Measurements from ENCODE around the gene ZC3HAV1L. TPM values are rescaled to one million over a fixed set of nuclear protein-coding genes. Genes with fewer than 3 reads are reported as not detected.

Gene ZC3HAV1L
- total and polyA plus RNA-seq, 2 of the 8 experiments (the other 6 are each of a cell fraction or from before 2014, with no cell fraction given) = 5.2 to 7.0 TPM

- no peak overlapping the region for H2BK20ac ChIP-seq (ENCODE audit: low read length)
- no peak overlapping the region for H3K27ac ChIP-seq (ENCODE audit: low read depth, low read length)
- H2BK120ac ChIP-seq (replicated peaks; ENCODE audit: low read depth, low read length) = no peak overlapping the region
- no peak overlapping the region for H2BK5ac ChIP-seq (ENCODE audit: low read depth, low read length)
- FAIRE-seq (no peak), DNase-seq (ENCODE audit: low read depth in 1 of 2, low spot score in 2 of 2) (no peak)
- H4K5ac ChIP-seq (ENCODE audit: insufficient read length, low read depth, low read length) = no peak overlapping the region
- POLR2A ChIA-PET (ENCODE audit: partially characterized antibody) = interaction anchor here (1.1 to 1.5 kb wide), 2 partner anchors 12 to 75 kb away, joined by 3 to 4 read pairs; no protein-coding TSS in a partner anchor
- H2BK15ac ChIP-seq (ENCODE audit: low read length) = peak overlapping the region; percentile 24; the same call in 1 of the 2 replicates
- peaks cover 0 to 19% (median 8%) of the 10 kb centered on the region in 4 experiments; a peak in 4 of 7 replicates for H3K27me3 ChIP-seq (replicated peaks in 1 of 4; ENCODE audit: control insufficient read depth in 3 of 4, extremely low read depth in 1 of 4, insufficient read depth in 3 of 4, low read length in 3 of 4)
- H2AFZ ChIP-seq (ENCODE audit: low read length) = no peak overlapping the region
- H4K8ac ChIP-seq (ENCODE audit: extremely low read depth, insufficient read depth, low read length) = no peak overlapping the region
- H4K91ac ChIP-seq (replicated peaks; ENCODE audit: insufficient read length, low read length) = no peak overlapping the region
- H3K23me2 ChIP-seq (ENCODE audit: low read depth, low read length) = peaks cover 16% of the 10 kb centered on the region
- no peak overlapping the region for H3K4ac ChIP-seq (replicated peaks; ENCODE audit: insufficient read length, low read depth, low read length)
- no peak overlapping the region for H3K14ac ChIP-seq (ENCODE audit: insufficient read length)
- CTCF ChIA-PET (ENCODE audit: partially characterized antibody) = interaction anchor here (0.7 to 3.0 kb wide), 6 partner anchors 8 to 82 kb away, joined by 3 to 6 read pairs (median 3); no protein-coding TSS in a partner anchor
- H2BK12ac ChIP-seq (ENCODE audit: low read depth, low read length) = no peak overlapping the region
- H2AK5ac ChIP-seq (ENCODE audit: low read depth, low read length) = no peak overlapping the region
- no peaks in the 10 kb centered on the region for H3K9me3 ChIP-seq (ENCODE audit: insufficient read depth in 2 of 2, low read depth in 1 of 2, low read length in 1 of 2)
- H3K79me1 ChIP-seq (ENCODE audit: low read depth, low read length) = peaks cover 3% of the 10 kb centered on the region; the same call in 1 of the 2 replicates
- peaks cover 2 to 6% of the 10 kb centered on the region in 2 experiments for H4K20me1 ChIP-seq (replicated peaks in 1 of 2; ENCODE audit: control insufficient read depth in 1 of 2, insufficient read depth in 2 of 2, low read length in 2 of 2)
- no peak overlapping the region; a peak in 1 of 7 replicates for H3K9ac ChIP-seq (replicated peaks in 1 of 4; ENCODE audit: extremely low read depth in 1 of 4, low read depth in 3 of 4, low read length in 3 of 4)
- H3K36me3 ChIP-seq (ENCODE audit: control insufficient read depth in 2 of 4, insufficient read depth in 4 of 4, low read length in 3 of 4) = no peaks in the 10 kb centered on the region
- peaks cover 0 to 48% of the 10 kb centered on the region in 2 experiments; a peak in 2 of 4 replicates for H3K79me2 ChIP-seq (ENCODE audit: control insufficient read depth in 1 of 2, insufficient read depth in 2 of 2, low read length in 2 of 2)
- no peak overlapping the region for H3K23ac ChIP-seq (ENCODE audit: insufficient read length)
- no peak overlapping the region for H3K18ac ChIP-seq (ENCODE audit: extremely low read depth, low read length)
- H3K56ac ChIP-seq (replicated peaks; ENCODE audit: insufficient read length, low read depth, low read length) = no peak overlapping the region
- no peak overlapping the region for H3K4me3 ChIP-seq (ENCODE audit: extremely low read depth in 1 of 4, insufficient read depth in 2 of 4, low read depth in 3 of 4, low read length in 4 of 4)
- 89% methylated on average over 6 of the region's 6 CpGs; no CpG with 5 or more reads in 1 of the 2 experiments for WGBS, 2 experiments (ENCODE audit: extremely low coverage in 1 of 2, insufficient coverage in 1 of 2, insufficient read length in 1 of 2, insufficient replicate concordance in 2 of 2, low coverage in 1 of 2, low lambda C conversion rate in 2 of 2, missing lambda C conversion rate in 1 of 2)
- H3K4me2 ChIP-seq (ENCODE audit: insufficient read depth in 1 of 2, low read depth in 2 of 2, low read length in 2 of 2) = peak overlapping the region; percentile 30 to 79; a peak in 1 of 4 replicates
- peaks cover 10 to 28% (median 22%) of the 10 kb centered on the region in 4 experiments for H3K4me1 ChIP-seq (replicated peaks in 1 of 4; ENCODE audit: control insufficient read depth in 3 of 4, insufficient read depth in 4 of 4, low read length in 3 of 4)
- TF ChIP-seq RNF2 (IDR thresholded peaks at IDR 0.05; ENCODE audit: borderline replicate concordance, low read depth, low read length, missing control alignments, poor library complexity, severe bottlenecking) (no peak), MAFK (IDR thresholded peaks at IDR 0.05; ENCODE audit: low read depth, low read length) (no peak), TAF1 (IDR thresholded peaks at IDR 0.05; ENCODE audit: low read depth, low read length) (no peak), MAX (IDR thresholded peaks at IDR 0.05) (no peak), POLR2AphosphoS5 (IDR thresholded peaks at IDR 0.05; ENCODE audit: low read depth, low read length) (no peak), BCL11A (IDR thresholded peaks at IDR 0.05; ENCODE audit: low read depth in 2 of 2, low read length in 2 of 2) (no peak), RBBP5 (IDR thresholded peaks at IDR 0.05; ENCODE audit: borderline replicate concordance, low read depth, low read length) (no peak), POU5F1 (IDR thresholded peaks at IDR 0.05; ENCODE audit: low read depth, low read length) (no peak), BACH1 (IDR thresholded peaks at IDR 0.05; ENCODE audit: low read length) (no peak), NANOG (IDR thresholded peaks at IDR 0.05; ENCODE audit: insufficient read depth, low read depth, low read length, poor library complexity, severe bottlenecking) (no peak), RFX5 (IDR thresholded peaks at IDR 0.05; ENCODE audit: borderline replicate concordance, low read depth, low read length) (no peak), TBP (IDR thresholded peaks at IDR 0.05; ENCODE audit: low read depth, low read length) (no peak)
These were observed 57.2 kb downstream of the ZC3HAV1L start for GRCh38 chr7:138978541-138979184.
